ENCODE results near the gene WTAP. TPM values are rescaled to one million over a fixed set of nuclear protein-coding genes. Genes with fewer than 3 reads are reported as not detected.
A peak's percentile ranks its signal among the peaks of the same experiment; 100 is the strongest.
"Not testable (repeated sequence)": the region's sequence is repeated elsewhere in the genome, so short reads cannot be mapped to it uniquely, and the experiment has no call there.

The WTAP gene
- total RNA-seq, 1 experiment from 2014 or later: 153 TPM

DNA sequence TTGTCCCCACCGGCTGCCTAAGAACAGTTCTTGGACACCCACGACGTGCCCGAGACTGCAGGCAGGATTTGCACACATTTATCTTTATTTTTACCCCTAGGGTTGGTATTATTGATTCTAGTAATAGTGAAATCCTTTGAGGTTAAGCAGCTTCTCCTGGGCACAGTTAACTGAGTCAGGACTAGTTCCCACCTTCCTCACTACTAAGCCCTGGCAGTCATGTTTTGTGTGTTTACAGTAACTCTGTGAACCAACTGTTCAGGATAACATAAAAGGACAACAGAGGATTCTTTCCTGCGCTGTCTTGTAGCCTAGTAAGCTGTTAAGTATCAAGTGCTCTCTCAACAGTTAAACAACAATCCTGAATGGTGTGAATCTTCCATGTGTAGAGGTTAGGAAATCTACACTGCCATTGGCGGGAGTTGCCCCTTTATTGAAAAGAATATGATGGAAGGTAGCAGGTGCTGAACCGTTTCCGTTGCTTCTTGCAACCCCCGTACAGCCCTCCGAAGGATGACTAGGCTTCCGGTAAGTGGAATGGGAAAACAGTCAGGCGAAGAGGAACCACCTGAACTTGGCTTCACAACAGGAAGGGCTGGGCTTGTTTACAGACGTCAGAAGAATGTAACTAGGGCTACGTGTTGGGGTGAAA lies 33.3 kb upstream of the WTAP start:
- DNase-seq (ENCODE audit: low read depth): peak; percentile 58

DNA sequence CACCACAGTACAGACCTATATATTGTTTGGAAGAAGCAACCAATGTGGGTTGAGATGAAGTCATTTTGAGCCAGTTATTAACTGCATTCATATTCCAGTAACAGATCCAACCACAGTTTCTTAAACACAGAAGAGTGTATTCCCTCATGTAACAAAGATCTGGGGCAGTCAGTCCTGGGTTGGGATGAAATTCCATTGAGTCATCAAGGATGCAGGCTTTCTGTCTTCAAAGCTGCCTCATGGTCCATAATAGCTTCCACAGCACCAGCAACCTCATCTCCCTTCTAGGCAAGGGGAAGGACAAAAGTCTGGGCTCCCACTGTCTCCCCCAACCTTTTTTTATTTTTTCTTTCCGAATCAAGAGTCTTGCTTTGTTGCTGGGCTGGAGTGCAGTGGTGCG lies 31.3 kb upstream of the WTAP start:
- DNase-seq (ENCODE audit: low read depth): no peak

DNA sequence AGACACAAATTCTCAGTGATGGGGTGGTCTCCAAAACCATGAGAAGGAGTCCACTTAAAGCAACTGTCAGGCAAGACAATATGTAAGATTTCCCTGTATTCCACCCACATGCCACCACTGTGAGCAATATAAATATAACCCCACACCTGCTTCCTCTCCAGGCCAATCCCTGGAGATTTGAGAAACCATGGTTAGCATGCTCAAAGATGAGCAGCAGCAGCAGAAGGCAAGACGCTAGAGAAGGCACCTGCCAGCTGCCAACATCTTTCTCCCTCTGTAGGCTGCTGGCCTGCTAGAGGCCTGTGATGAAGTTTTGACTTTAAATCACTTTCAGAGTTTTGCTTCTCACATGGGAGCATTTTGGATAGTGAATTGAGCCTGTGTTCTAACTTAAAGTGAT lies 26.3 kb upstream of the WTAP start:
- DNase-seq (ENCODE audit: low read depth): peak; percentile 40

DNA sequence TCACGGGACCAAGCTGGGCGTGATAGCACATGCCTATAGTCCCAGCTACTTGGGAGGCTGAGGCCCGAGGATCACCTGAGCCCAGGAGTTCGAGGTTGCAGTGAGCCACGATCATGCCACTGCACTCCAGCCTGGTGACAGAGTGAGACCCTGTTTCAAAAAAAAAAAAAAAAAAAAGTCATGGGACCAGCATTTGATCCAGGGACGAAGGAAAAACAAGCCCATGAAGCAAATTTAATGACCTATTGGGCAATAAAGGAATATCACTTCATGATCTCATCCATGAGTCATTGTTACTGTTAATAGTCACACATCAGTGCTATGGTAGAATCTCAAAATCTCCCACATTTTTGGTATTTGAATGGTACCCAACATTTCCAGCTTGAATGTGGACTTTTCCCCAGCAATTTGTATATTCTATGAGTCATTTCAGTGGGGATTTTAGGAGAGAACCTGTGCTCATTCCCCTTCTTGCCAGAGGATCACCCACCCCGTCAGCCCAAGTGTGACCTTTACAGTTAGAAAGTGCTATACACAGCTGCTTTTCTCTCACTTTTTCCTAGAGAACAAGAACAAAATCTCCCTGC lies 25.8 kb upstream of the WTAP start:
- peak; percentile 73 for DNase-seq (ENCODE audit: low read depth)

DNA sequence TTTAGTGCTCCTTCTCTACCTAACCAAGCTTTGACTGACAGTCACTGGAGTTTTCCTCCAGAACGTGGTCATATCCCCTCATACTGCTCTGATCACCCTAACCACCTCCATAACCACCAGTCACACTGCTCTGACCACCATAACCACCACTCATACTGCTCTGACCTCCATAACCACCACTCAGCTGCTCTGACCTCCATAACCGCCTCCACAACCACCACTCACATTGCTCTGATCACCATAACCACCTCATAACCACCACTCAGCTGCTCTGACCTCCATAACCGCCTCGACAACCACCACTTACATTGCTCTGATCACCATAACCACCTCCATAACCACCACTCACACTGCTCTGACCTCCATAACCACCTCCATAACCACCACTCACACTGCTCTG lies 16.7 kb upstream of the WTAP start:
- DNase-seq (ENCODE audit: low read depth): not testable (repeated sequence)

DNA sequence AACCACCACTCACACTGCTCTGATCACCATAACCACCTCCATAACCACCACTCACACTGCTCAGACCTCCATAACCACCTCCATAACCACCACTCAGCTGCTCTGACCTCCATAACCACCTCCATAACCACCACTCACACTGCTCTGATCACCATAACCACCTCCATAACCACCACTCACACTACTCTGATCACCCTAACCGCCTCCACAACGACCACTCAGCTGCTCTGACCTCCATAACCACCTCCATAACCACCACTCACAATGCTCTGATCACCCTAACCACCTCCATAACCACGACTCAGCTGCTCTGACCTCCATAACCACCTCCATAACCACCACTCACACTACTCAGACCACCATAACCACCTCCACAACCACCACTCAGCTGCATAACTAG lies 14.9 kb upstream of the WTAP start:
- not testable (repeated sequence) for DNase-seq (ENCODE audit: low read depth)

DNA sequence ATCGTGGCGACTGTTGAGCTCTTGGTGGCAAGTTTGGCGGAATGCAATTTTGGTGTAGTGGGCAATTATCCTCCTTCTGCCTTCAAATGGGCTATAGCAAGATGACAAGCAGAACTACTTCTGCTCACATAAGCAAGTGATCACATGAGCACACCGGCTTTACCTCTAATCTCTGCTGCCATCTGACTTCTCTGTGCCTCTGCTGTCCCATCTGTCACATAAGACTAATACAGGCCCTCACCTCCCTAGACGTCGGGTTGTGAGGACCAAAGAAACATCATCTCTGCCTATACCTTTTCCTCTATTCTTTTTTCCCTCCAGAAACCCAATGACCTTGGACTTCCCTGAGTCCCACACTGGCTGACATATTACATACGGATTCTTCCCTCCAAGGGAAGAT lies 13.3 kb upstream of the WTAP start:
- no peak for DNase-seq (ENCODE audit: low read depth)

DNA sequence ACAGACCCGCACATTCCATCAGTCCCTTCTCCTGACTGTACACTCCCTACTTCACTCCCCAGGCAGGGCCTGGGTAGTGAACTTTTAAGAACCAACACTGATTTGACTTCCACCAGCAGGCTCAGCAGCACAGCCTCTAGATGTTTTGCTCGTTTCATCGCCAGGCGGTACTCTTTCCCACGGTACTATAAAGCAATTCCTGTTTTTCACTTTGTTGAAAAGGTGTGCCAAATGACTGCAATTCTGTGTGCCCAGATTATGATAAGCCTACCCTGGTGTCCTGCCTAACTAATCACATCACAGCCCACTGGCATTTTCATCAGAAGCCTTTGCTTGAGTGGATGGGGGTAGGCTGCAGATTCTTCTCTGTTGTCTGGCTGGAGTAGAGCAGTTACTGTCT lies 12.9 kb upstream of the WTAP start:
- no peak for DNase-seq (ENCODE audit: low read depth)

DNA sequence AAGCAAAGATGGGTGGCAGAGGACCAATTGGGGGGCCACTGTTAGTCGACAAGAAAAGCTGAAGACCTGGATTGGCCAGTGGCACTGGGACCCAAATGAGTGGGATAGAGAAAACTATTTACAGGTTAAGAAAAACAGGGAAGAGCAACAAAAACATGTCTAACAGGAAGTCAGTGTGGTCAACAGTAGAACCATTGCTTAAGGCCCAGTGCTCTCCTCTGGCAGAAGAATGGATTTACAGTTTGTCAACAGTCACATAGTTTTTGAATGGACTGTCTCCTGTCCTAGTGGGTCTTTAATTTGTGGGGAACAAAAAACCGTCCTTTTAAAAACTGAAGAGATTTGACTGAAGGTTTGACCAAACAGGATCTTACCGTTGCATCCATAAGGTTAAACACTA lies 12.1 kb upstream of the WTAP start:
- DNase-seq (ENCODE audit: low read depth): no peak

DNA sequence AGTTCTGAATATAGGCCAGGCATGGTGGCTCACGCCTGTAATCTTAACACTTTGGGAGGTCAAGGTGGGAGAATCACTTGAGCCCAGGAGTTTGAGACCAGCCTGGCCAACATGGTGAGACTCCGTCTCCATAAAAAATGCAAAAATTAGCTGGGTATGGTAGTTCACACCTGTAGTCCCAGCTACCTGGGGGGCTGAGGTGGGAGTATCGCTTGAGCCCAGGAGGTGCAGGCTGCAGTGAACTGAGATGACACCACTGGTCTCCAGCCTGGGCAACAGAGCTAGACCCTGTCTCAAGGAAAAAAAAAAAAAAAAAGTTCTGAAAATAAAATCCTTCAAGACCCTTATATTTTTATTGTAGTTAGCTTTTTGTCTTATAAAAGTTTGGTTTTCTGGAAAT lies 11.7 kb upstream of the WTAP start:
- DNase-seq (ENCODE audit: low read depth): no peak

DNA sequence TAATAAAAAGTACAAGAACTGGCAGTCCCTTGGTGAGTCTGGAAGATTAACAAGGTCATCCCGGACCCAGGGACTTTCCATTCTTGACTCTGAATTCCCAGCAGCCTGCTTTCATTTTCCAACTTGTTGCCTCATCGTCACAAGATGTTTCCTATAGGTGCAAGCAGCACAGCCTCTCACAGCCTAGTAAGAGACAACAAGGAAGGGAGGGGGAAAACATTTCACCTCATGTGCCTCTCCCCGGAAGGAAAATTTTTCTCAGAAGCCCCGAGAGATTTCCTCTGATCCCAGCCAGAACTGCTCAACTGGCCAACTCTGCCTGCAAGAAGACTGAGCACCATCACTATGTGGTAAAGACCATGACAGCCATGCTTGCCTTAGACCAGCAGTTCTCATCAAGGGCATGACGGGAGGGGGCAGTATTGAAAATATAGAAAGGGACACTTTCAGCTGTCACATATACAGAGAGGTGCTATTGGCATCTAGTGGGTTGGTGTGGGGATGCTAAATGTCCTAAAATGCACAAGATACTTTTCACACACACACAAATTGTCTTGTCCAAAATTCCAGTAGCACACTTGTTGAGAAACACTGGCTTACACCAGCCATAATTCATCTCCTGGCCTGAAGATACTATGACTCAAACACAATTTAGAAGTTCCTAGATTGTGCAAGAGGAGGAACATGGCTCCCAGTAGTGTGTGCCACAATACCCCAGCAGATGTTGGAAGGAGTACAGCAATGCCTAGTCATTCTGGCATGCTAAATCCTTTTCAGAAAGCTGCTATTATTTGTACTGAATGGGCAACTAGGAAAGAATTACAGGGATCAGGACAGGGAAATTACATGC lies 10.8 kb upstream of the WTAP start:
- peak; percentile 87 for DNase-seq (ENCODE audit: low read depth)

DNA sequence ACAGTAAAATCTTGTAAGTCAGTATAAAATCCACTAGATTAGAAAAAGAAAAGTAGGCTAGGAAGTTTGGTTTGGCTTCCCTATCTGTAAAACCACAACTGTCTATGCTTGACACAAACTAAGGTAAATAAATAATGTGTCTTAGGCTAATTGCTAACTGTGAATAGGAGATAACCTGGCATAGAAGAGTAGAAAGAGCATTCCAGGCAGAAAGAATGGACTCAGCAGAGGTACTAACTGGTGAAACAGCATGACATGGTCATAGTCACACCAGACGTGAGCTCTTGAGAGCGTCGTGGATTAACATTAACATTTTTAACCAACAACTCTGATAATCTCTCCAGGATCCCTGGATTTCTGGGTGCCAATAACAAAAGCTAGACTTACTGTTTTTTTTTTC lies 8.7 kb upstream of the WTAP start:
- DNase-seq (ENCODE audit: low read depth): peak; percentile 17

DNA sequence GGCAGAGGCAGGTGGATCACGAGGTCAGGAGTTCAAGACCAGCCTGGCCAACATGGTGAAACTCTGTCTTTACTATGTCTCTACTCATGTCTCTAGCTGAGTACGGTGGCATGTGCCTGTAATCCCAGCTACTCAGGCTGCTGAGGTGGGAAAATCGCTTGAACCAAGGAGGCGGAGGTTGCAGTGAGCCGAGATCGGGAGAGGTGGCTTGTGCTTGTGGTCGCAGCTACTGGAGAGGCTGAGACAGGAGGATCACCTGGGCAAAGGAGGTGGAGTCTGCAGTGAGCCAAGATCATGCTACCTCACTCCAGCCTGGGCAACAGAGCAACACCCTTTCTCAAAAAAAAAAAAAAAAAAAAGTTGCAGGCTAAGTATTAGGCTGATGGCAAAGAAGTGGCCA lies 8.0 kb upstream of the WTAP start:
- no peak for DNase-seq (ENCODE audit: low read depth)

DNA sequence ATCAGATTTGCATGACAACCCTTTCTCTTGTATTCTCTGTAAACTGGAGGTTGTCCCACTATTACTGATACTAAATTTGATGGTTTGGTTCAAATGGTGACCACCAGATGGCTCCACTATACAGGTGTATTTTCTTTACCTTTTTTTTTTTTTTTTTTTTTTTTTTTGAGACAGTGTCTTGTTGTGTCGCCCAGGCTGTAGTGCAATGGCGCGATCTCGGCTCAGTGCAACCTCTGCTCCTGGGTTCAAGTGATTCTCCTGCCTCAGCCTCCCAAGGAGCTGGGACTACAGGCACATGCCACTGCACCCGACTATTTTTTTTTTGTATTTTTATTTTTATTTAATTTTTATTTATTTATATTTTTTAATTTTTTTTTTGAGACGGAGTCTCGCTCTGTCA lies 6.6 kb upstream of the WTAP start:
- DNase-seq (ENCODE audit: low read depth): peak; percentile 47

DNA sequence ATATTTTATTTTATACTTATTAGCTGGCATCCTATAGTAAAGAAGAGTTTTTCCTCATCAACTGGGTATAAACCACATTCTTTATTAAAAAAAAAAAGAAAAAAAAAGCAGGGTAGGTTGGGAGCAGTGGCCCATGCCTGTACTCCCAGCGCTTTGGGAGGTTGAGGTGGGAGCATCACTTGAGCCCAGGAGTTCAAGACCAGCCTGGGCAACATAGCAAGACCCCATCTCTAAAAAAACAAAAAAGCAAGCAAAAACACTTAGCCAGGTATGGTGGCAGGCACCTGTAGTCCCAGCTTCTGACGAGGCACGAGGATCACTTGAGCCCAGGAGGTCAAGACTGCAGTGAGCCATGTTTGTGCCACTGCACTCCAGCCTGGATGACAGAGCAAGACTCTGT lies 5.3 kb upstream of the WTAP start:
- not testable (repeated sequence) for DNase-seq (ENCODE audit: low read depth)

DNA sequence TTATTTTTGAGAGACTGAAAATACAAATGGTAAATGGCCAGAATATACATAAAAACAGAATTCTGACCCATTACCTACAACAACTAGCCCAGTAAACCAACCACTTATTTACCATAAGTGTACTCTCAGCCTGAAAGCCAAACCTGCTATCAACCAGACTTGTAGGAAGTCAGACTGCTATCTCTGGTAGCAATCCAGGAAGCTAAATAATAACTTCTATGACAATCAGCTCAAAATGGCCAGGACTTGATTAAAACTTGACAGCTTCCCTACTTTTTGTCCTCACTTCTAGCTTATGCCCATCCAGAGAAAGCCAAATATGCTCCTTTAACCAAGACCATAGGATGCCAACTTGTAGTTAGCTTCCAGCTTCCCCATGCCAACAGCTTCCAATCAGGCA lies 4.7 kb upstream of the WTAP start:
- no peak for DNase-seq (ENCODE audit: low read depth)

DNA sequence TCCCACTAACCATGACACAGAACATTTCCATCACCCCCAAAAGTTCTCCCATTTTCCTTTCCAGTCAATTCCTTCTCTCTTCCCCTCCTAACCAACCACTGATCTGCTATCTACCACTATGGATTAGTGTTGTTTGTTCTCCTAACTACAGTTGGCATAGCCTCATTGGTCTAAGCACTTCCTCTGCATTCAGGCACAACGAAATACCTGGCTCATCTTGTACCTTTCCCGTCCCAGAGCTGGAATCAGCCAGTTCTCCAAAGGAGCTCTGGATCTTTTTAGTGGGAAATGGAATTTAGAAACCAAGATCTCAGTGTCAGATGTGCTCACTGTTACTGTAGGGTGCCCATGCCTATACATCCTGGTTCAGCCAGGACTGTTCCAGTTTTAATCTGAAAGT lies 4.0 kb upstream of the WTAP start:
- DNase-seq (ENCODE audit: low read depth): no peak

DNA sequence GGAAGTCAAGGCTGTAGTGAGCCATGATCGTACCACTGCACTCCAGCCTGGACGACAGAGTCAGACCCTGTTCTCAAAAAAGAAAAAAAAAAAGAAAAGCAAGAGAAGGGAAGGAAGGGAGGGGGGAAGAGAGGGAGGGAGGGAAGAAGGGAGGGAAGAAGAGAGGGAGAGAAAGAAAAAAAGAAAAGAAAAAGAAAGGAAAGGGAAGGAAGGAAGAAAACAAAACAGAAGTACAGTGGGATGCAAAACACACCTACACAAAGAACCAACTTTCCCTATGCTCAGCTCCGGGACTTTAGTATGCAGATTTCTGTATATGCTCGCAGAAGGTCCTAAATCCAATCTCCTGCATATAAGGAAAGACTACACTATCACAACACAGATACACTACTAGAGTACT lies 2.5 kb upstream of the WTAP start:
- no peak for DNase-seq (ENCODE audit: low read depth)

DNA sequence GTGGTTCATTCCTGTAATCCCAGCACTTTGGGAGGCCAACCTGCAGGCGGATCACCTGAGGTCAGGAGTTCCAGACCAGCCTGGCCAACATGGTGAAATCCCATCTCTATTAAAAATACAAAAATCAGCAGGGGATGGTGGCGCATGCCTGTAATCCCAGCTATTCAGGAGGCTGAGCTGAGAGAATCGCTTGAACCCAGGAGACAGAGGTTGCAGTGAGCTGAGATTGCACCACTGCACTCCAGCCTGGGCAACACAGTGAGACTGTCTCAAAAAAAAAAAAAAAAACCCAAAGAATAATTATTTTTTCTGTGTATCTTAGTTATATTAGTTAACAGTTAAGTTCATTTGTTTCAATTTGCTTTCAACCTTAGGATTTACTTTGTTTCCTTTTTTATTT lies 2.1 kb upstream of the WTAP start:
- not testable (repeated sequence) for DNase-seq (ENCODE audit: low read depth)

DNA sequence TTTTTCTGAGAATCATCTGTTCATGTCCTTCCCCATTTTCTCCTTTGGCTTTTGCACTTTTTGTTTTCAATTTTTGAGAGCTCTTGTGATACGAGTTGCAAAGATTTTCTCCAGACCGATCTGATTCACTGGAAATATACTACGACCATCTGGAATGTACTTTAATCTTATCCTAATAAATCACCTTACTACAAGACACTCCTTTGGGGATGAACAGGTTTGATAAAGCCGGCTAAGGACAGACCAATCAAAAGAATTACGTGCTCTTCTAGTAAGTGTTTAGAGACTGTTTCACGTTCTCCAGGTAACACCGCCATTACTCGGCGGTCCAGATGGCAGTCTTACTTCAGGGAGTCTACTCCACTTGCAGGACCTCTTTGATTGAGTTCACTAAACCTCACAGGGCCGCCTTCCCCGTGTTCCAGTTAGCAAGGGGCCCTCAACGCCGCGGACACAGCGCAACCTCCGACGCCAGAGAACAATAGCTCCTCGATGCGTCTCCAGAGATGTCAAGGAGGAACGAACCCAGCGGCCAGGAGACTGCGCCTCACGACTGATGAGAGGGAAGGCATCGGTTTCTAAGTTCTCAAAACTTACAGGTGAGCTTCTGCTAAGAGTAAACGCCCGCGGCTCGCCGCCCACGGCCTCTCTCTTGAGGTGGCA lies 920 bp upstream of the WTAP start:
- no peak for DNase-seq (ENCODE audit: low read depth)

DNA sequence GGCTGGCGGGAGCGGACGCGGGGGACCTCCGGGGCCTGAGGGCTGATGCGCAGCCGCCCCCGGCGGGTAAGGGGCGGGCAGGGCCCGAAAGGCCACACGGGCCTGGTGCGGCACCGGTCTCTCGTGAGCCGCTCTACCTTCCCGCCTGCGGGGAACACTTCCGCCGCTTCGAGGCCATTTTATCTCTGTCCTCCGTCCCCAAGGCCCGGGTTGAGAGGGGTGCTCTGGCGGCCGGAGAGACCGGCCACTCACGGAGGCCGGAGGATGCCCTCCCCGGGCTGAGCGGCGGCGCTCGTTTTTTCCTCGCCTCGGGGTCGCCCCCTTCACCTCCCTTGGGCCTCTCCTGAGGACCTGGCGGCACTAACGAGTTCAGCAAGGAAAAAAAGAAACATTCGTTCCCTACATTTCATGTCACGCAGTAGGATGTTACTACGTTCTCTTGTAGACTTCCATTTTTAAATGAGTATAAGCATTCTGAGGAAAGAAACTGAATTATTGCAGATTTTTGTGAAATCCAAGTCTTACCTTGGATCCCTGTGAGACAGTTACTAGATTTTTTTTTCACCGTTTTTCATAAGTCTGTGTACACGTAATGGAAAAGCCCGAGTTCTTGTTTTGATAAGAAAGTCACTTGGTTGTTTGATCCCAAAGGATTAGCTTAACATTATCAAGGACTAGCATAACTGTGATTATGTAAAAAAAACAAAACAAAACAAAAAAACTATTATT lies 575 bp downstream of the WTAP start:
- DNase-seq (ENCODE audit: low read depth): no peak

DNA sequence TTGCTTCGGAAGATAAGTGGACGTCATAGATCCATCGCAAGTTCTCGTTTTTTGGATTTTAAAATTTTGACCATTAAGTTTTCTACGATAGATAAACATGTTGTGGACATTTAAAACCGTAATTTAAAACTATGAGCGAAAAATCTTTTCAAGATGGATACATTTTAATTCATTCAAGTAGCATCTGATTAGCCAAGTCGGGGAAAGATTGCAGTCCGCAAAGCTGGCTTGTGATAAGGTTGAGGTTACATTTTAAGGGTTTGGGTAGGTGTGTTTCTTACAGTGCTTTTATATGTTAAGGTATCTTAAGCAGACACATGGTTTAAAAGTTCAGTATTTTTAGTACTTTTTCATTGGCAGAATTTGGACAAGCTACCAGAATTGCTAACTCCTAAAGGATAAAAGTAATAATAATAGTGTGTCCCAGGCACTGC lies 1.2 kb downstream of the WTAP start:
- DNase-seq (ENCODE audit: low read depth): no peak
